Neuronal stem cell (in vitro differentiated cells): ENCODE results near the gene RAP1GAP2.

Experiments
- DNase-seq: peaks from one replicate; pipeline ENCODE4 v3.0.0-alpha.2; 2013; ENCODE audit warnings: low spot score
- H2AFZ ChIP-seq: one replicate; pipeline ENCODE4 v1.6.1; 2013; ENCODE audit warnings: mild to moderate bottlenecking, low read length, inconsistent platforms
- H2AK5ac ChIP-seq: 2 replicates; pipeline ENCODE4 v1.6.1; 2013; ENCODE audit warnings: low read depth, mild to moderate bottlenecking, inconsistent platforms, low read length, moderate library complexity, mixed read lengths
- H2BK120ac ChIP-seq: 2 replicates; pipeline ENCODE4 v1.6.1; 2013; ENCODE audit warnings: low read depth, mild to moderate bottlenecking, inconsistent platforms, low read length, moderate library complexity, mixed read lengths
- H2BK12ac ChIP-seq: one replicate; pipeline ENCODE4 v1.6.1; 2013; ENCODE audit warnings: low read length, inconsistent platforms
- H2BK15ac ChIP-seq: 2 replicates; pipeline ENCODE4 v1.6.1; 2013; ENCODE audit warnings: mild to moderate bottlenecking, low read length, inconsistent platforms, mixed read lengths
- H2BK5ac ChIP-seq: one replicate; pipeline ENCODE4 v1.6.1; 2013; ENCODE audit warnings: inconsistent platforms, mild to moderate bottlenecking, low read length, moderate library complexity
- H3K14ac ChIP-seq: one replicate; pipeline ENCODE4 v1.6.1; 2013; ENCODE audit warnings: low read length, inconsistent platforms
- H3K18ac ChIP-seq: 2 replicates; pipeline ENCODE4 v1.6.1; 2013; ENCODE audit warnings: low read length, inconsistent platforms
- H3K23ac ChIP-seq: 2 replicates; pipeline ENCODE4 v1.6.1; 2013; ENCODE audit warnings: low read depth, mild to moderate bottlenecking, mixed read lengths, low read length, inconsistent platforms; ENCODE audit not compliant: poor library complexity
- H3K27ac ChIP-seq: replicated peaks from 3 replicates; pipeline ENCODE4 v1.5.1; 2013; ENCODE audit warnings: low read length, inconsistent platforms
- H3K27me3 ChIP-seq, 3 experiments: 2 replicates each; pipeline ENCODE4 v1.6.1; 2013; ENCODE audit warnings: low read length in 3 of 3, mild to moderate bottlenecking in 2 of 3, inconsistent platforms in 1 of 3, low read depth in 1 of 3, mixed read lengths in 1 of 3, moderate library complexity in 1 of 3; ENCODE audit not compliant: control insufficient read depth in 3 of 3, insufficient read depth in 3 of 3
- H3K36me3 ChIP-seq, 2 donors: replicated peaks in 1 of 2; 2 replicates each; pipeline ENCODE4 v1.6.1; 2013; ENCODE audit warnings: low read length in 2 of 2; ENCODE audit not compliant: control insufficient read depth in 2 of 2, insufficient read depth in 2 of 2
- H3K4ac ChIP-seq: 2 replicates; pipeline ENCODE4 v1.6.1; 2013; ENCODE audit warnings: inconsistent platforms, mild to moderate bottlenecking, low read length, moderate library complexity
- H3K4me1 ChIP-seq, 2 donors: 1 replicate in 1 of 2; 2 replicates in 1 of 2; pipeline ENCODE4 v1.6.1; 2013; ENCODE audit warnings: low read length in 2 of 2, low read depth in 1 of 2; ENCODE audit not compliant: control insufficient read depth in 2 of 2, insufficient read depth in 1 of 2
- H3K4me2 ChIP-seq: one replicate; pipeline ENCODE4 v1.6.1; 2013; ENCODE audit warnings: mild to moderate bottlenecking, low read length, inconsistent platforms; ENCODE audit not compliant: insufficient read depth, poor library complexity, severe bottlenecking
- H3K4me3 ChIP-seq, 2 donors: 2 replicates each; pipeline ENCODE4 v1.5.1; 2013; ENCODE audit warnings: low read length in 2 of 2, mild to moderate bottlenecking in 2 of 2, inconsistent platforms in 1 of 2, moderate library complexity in 1 of 2
- H3K79me1 ChIP-seq: one replicate; pipeline ENCODE4 v1.6.1; 2013; ENCODE audit warnings: low read depth, mild to moderate bottlenecking, inconsistent platforms, low read length, moderate library complexity
- H3K9ac ChIP-seq: one replicate; pipeline ENCODE4 v1.6.1; 2013; ENCODE audit warnings: mild to moderate bottlenecking, low read depth, low read length, inconsistent platforms; ENCODE audit not compliant: poor library complexity
- H3K9me3 ChIP-seq, 2 donors: replicated peaks in 1 of 2; 2 replicates each; pipeline versions ENCODE3 to v1.6.1; 2013; ENCODE audit warnings: low read length in 2 of 2, mild to moderate bottlenecking in 2 of 2, inconsistent platforms in 1 of 2, low read depth in 1 of 2, mixed read lengths in 1 of 2, moderate library complexity in 1 of 2; ENCODE audit not compliant: control insufficient read depth in 2 of 2, insufficient read depth in 1 of 2
- H4K8ac ChIP-seq: one replicate; pipeline ENCODE4 v1.6.1; 2013; ENCODE audit warnings: low read depth, mild to moderate bottlenecking, inconsistent platforms, low read length, moderate library complexity
- H4K91ac ChIP-seq: one replicate; pipeline ENCODE4 v1.6.1; 2013; ENCODE audit warnings: low read length, low read depth, mild to moderate bottlenecking, inconsistent platforms; ENCODE audit not compliant: poor library complexity
- WGBS, 2 donors: extraction: QIAGEN DNeasy Blood & Tissue Kit; methylation state at CpG; one replicate each; pipeline ENCODE4 v1.1.7; 2013; ENCODE audit warnings: missing lambda C conversion rate in 2 of 2, mixed read lengths in 1 of 2; ENCODE audit not compliant: insufficient read length in 2 of 2, insufficient replicate concordance in 1 of 2; ENCODE audit errors: extremely low coverage in 2 of 2; 5-methylcytosine and 5-hydroxymethylcytosine counted together

Gene RAP1GAP2

GRCh38 chr17:2963332-2964027, 167.2 kb downstream of the RAP1GAP2 start:
- DNase-seq = no peak
- Histone ChIP-seq H3K4me1 (peaks cover 4 to 15% of the 10 kb centered on the region in 2 donors), H3K23ac (no peak overlapping the region), H2BK120ac (no peak overlapping the region), H2BK12ac (peak overlapping the region; percentile 5), H3K4me2 (no peak overlapping the region), H3K79me1 (no peaks in the 10 kb centered on the region), H2AK5ac (peak overlapping the region; percentile 27), H4K8ac (no peak overlapping the region), H3K27ac (no peak overlapping the region), H3K36me3 (no peaks in the 10 kb centered on the region), H3K4ac (no peak overlapping the region), H3K27me3 (no peaks in the 10 kb centered on the region), H2BK5ac (no peak overlapping the region), H2AFZ (no peak overlapping the region), H4K91ac (peak overlapping the region; percentile 69), H3K14ac (peak overlapping the region; percentile 47), H3K9ac (peak overlapping the region; percentile 67), H2BK15ac (no peak overlapping the region), H3K9me3 (no peaks in the 10 kb centered on the region), H3K18ac (no peak overlapping the region), H3K4me3 (no peak overlapping the region)
- WGBS, 2 donors = no CpG with 5 or more reads among the region's 21 CpGs

DNA sequence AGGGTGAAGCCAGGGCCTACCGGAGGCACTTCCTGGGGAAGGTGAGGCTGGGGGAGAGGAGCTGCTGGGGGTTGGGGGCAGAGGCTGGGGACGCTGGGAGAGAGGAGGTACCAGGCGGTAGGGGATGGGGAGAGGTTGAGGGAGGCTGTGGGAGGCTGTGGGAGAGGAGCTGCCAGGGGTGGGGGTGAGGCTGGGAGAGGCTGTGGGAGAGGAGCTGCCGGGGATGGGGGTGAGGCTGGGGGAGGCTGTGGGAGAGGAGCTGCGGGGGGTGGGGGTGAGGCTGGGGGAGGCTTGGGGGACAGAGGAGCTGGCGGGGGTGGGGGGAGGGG, 167.8 kb downstream of the RAP1GAP2 start:
- peak overlapping the region; percentile 0 for H3K14ac ChIP-seq
- H3K79me1 ChIP-seq = no peaks in the 10 kb centered on the region
- no peak overlapping the region for H2BK120ac ChIP-seq
- peak overlapping the region; percentile 5 for H2BK12ac ChIP-seq
- H4K8ac ChIP-seq = no peak overlapping the region
- no peak overlapping the region for H2AFZ ChIP-seq
- no peak overlapping the region for H2BK15ac ChIP-seq
- no peak overlapping the region for H4K91ac ChIP-seq
- no peak overlapping the region for H3K23ac ChIP-seq
- no CpG with 5 or more reads among the region's 6 CpGs for WGBS, 2 donors
- no peak overlapping the region for H2BK5ac ChIP-seq
- H3K27me3 ChIP-seq = no peaks in the 10 kb centered on the region
- H3K36me3 ChIP-seq = no peaks in the 10 kb centered on the region
- H3K9ac ChIP-seq = peak overlapping the region; percentile 67
- no peak overlapping the region for H3K27ac ChIP-seq
- no peak overlapping the region for H3K4me2 ChIP-seq
- H3K9me3 ChIP-seq = no peaks in the 10 kb centered on the region
- no peak overlapping the region for H3K4me3 ChIP-seq
- H3K4me1 ChIP-seq = peaks cover 4 to 15% of the 10 kb centered on the region in 2 donors
- H3K4ac ChIP-seq = no peak overlapping the region
- no peak overlapping the region for H3K18ac ChIP-seq
- no peak for DNase-seq
- H2AK5ac ChIP-seq = peak overlapping the region; percentile 27

DNA sequence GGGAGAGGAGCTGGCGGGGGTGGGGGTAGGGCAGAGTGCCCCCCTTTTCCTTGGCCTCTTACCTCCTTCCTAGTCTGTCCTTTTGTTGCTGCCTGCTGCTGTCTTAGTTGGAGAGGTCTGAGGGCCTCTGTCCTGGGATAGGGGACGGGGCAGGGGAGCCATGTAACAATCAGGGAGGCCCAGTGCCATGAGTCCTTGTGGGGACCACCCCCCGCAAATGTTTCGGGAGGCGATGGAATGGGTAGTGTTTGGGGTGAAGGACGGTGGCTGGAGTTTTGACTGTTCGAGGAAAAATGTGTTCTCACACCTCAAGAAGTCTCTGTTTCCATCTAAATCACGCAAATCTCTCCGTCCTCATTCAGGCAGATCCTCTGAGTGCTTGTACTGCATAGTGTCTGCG, 168.1 kb downstream of the RAP1GAP2 start:
- H2BK120ac ChIP-seq = no peak overlapping the region
- no peak overlapping the region for H3K4ac ChIP-seq
- H3K4me1 ChIP-seq = peaks cover 4 to 15% of the 10 kb centered on the region in 2 donors
- H3K27ac ChIP-seq = no peak overlapping the region
- no peak overlapping the region for H2AFZ ChIP-seq
- WGBS, 2 donors = no CpG with 5 or more reads among the region's 10 CpGs
- no peaks in the 10 kb centered on the region for H3K36me3 ChIP-seq
- no peak overlapping the region for H3K4me2 ChIP-seq
- no peak overlapping the region for H3K23ac ChIP-seq
- H2AK5ac ChIP-seq = no peak overlapping the region
- no peak overlapping the region for H2BK12ac ChIP-seq
- DNase-seq = no peak
- no peak overlapping the region for H3K4me3 ChIP-seq
- no peak overlapping the region for H3K9ac ChIP-seq
- no peak overlapping the region for H4K91ac ChIP-seq
- no peak overlapping the region for H4K8ac ChIP-seq
- H3K79me1 ChIP-seq = no peaks in the 10 kb centered on the region
- H2BK15ac ChIP-seq = no peak overlapping the region
- H3K18ac ChIP-seq = no peak overlapping the region
- no peaks in the 10 kb centered on the region for H3K9me3 ChIP-seq
- H2BK5ac ChIP-seq = no peak overlapping the region
- H3K27me3 ChIP-seq = no peaks in the 10 kb centered on the region
- H3K14ac ChIP-seq = no peak overlapping the region

DNA sequence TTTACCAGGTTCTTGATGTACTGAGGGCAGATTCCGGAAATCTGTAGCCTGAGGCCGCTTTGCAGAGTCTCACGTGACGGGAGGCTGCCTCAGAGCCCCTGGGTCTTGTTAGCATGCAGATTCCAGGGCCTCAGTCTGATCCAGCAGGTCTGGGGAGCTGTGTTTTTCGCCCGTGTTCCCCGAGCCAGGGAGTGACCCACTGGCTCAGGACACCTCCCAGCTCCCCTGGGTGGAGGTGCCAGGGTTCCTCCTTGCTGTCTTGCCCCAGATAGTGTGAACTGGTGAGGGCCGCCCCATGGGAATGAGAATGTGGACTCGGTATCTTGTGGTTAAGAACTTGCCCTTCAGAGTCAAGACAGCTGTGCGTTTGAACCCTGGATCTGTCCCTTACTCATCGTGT, 168.6 kb downstream of the RAP1GAP2 start:
- Histone ChIP-seq H3K18ac (peak overlapping the region; percentile 48), H3K9me3 (no peaks in the 10 kb centered on the region), H4K8ac (no peak overlapping the region), H3K79me1 (no peaks in the 10 kb centered on the region), H2BK120ac (no peak overlapping the region), H3K4me1 (peaks cover 4 to 15% of the 10 kb centered on the region in 2 donors), H3K27me3 (no peaks in the 10 kb centered on the region), H3K4me2 (no peak overlapping the region), H4K91ac (no peak overlapping the region), H2BK5ac (no peak overlapping the region), H3K23ac (no peak overlapping the region), H2BK15ac (no peak overlapping the region), H2BK12ac (no peak overlapping the region), H2AK5ac (no peak overlapping the region), H2AFZ (no peak overlapping the region), H3K4me3 (no peak overlapping the region), H3K14ac (no peak overlapping the region), H3K9ac (no peak overlapping the region), H3K4ac (no peak overlapping the region), H3K36me3 (no peaks in the 10 kb centered on the region), H3K27ac (no peak overlapping the region)
- no CpG with 5 or more reads among the region's 11 CpGs for WGBS, 2 donors
- DNase-seq = no peak
